Esophagus squamous epithelium (tissue), 4 donors: Measurements from ENCODE around the gene RAB30.

Experiments
- CTCF ChIP-seq, 6 experiments: fragments of 450-650 bp in 4 of 6; fragments of 200-600 bp in 2 of 6; sonication (generic) in 2 of 6; IDR thresholded peaks; one replicate each; pipeline ENCODE4 v1.5.1; 2016 to 2019; ENCODE audit warnings: antibody characterized with exemption in 6 of 6, mild to moderate bottlenecking in 4 of 6, moderate library complexity in 4 of 6
- POLR2A ChIP-seq, 4 donors: fragments of 450-650 bp; IDR thresholded peaks; one replicate each; pipeline ENCODE4 v1.6.1; 2017; ENCODE audit warnings: antibody characterized with exemption in 4 of 4, mild to moderate bottlenecking in 4 of 4, moderate library complexity in 3 of 4

GRCh38 chr11:83115026-83115425 lies 43.3 kb upstream of the RAB30 start:
- TF ChIP-seq CTCF (IDR thresholded peaks at IDR 0.05) = no peak
- no peak for TF ChIP-seq POLR2A (IDR thresholded peaks at IDR 0.05)
